ENCODE data around the gene OSBPL8.

GRCh38 chr12:76555231-76555767 is 4.3 kb downstream of the OSBPL8 start:
- TF ChIP-seq CTCF (IDR thresholded peaks at IDR 0.05 in 2 of 3, conservative IDR thresholded peaks at IDR 0.05 in 1 of 3; ENCODE audit: control insufficient read depth in 2 of 3, extremely low read depth in 1 of 3, insufficient read depth in 1 of 3, low read depth in 3 of 3, low read length in 3 of 3) (no peak; a peak in 1 of 6 replicates), PRDM15 (CRISPR knock-in tag; IDR thresholded peaks at IDR 0.05) (no peak), SRF (IDR thresholded peaks at IDR 0.05; ENCODE audit: low read depth in 2 of 2, low read length in 2 of 2) (no peak)

Data from GM12878 (cell line).